ENCODE data around the gene STPG4. TPM values are rescaled to one million over a fixed set of nuclear protein-coding genes. Genes with fewer than 3 reads are reported as not detected.

STPG4 gene
- total RNA-seq, 1 donor from 2014 or later = 0.60 TPM

- Mint-ChIP-seq H3K9me3 (no peaks in the 10 kb centered on the region), H3K27me3 (no peaks in the 10 kb centered on the region), H3K4me1 (peaks cover 30% of the 10 kb centered on the region), H3K4me3 (no peak overlapping the region), H3K27ac (no peak overlapping the region), H3K36me3 (ENCODE audit: low read depth) (no peaks in the 10 kb centered on the region)
- DNase-seq (no peak), ATAC-seq (ENCODE audit: low read depth) (no peak)
- CTCF ChIA-PET = no interaction called here
- intact Hi-C loops (cut with micrococcal nuclease) = no loop called here
- POLR2A ChIA-PET = no interaction called here
- no peak for TF ChIP-seq CTCF (IDR thresholded peaks at IDR 0.05)
Measured at GRCh38 chr2:47083485-47083884, 71.6 kb downstream of the STPG4 start.

- H3K27me3 Mint-ChIP-seq = no peaks in the 10 kb centered on the region
- no peak overlapping the region for H3K27ac Mint-ChIP-seq
- TF ChIP-seq CTCF (IDR thresholded peaks at IDR 0.05) = no peak
- DNase-seq (no peak), ATAC-seq (ENCODE audit: low read depth) (no peak)
- H3K36me3 Mint-ChIP-seq (ENCODE audit: low read depth) = no peaks in the 10 kb centered on the region
- H3K9me3 Mint-ChIP-seq = no peaks in the 10 kb centered on the region
- ChIA-PET POLR2A (no interaction called here), CTCF (no interaction called here)
- no peak overlapping the region for H3K4me3 Mint-ChIP-seq
- intact Hi-C loops (cut with micrococcal nuclease) = no loop called here
- H3K4me1 Mint-ChIP-seq = peaks cover 30% of the 10 kb centered on the region
Measured at GRCh38 chr2:47083005-47083404, 72.1 kb downstream of the STPG4 start.

- peaks cover 29% of the 10 kb centered on the region for H3K4me1 Mint-ChIP-seq
- ATAC-seq (ENCODE audit: low read depth) = no peak
- no peak overlapping the region for H3K4me3 Mint-ChIP-seq
- no peaks in the 10 kb centered on the region for H3K9me3 Mint-ChIP-seq
- POLR2A ChIA-PET = no interaction called here
- CTCF ChIA-PET = no interaction called here
- no peaks in the 10 kb centered on the region for H3K27me3 Mint-ChIP-seq
- intact Hi-C loops (cut with micrococcal nuclease) = no loop called here
- DNase-seq = no peak
- TF ChIP-seq CTCF (IDR thresholded peaks at IDR 0.05) = no peak
- H3K36me3 Mint-ChIP-seq (ENCODE audit: low read depth) = peaks cover 6% of the 10 kb centered on the region
- no peak overlapping the region for H3K27ac Mint-ChIP-seq
Measured at GRCh38 chr2:47080888-47081301, 74.2 kb downstream of the STPG4 start.

- H3K27ac Mint-ChIP-seq = no peak overlapping the region
- CTCF ChIA-PET = no interaction called here
Measured at GRCh38 chr2:47079515-47080412, 75.3 kb downstream of the STPG4 start.

More at GRCh38 chr2:47079515-47080412, 75.3 kb downstream of the STPG4 start:
- TF ChIP-seq CTCF (IDR thresholded peaks at IDR 0.05) = no peak
- Mint-ChIP-seq H3K36me3 (ENCODE audit: low read depth) (peaks cover 15% of the 10 kb centered on the region), H3K4me1 (peaks cover 30% of the 10 kb centered on the region), H3K4me3 (no peak overlapping the region), H3K9me3 (no peaks in the 10 kb centered on the region), H3K27me3 (no peaks in the 10 kb centered on the region)
- ATAC-seq (ENCODE audit: low read depth) (no peak), DNase-seq (no peak)
- POLR2A ChIA-PET = interaction anchor here (0.6 to 1.3 kb wide), 3 partner anchors 138 to 221 kb away, joined by 3 to 4 read pairs (median 3); no protein-coding TSS in a partner anchor
- intact Hi-C loops (cut with micrococcal nuclease) = no loop called here

Data from activated B cell treated with CpG ODN at 0.5 μM for 24 hours (primary cell).